Measurements from ENCODE around the gene PTTG1.

- no peak for TF ChIP-seq GATA3 (IDR thresholded peaks at IDR 0.05; ENCODE audit: low read depth, low read length)
- TF ChIP-seq GATA2 (IDR thresholded peaks at IDR 0.05; ENCODE audit: low read depth, low read length): no peak
These were observed 44.0 kb upstream of the PTTG1 start for GRCh38 chr5:160377651-160378050.
